Measurements from ENCODE around the gene FOCAD. TPM values are rescaled to one million over a fixed set of nuclear protein-coding genes. Genes with fewer than 3 reads are reported as not detected.

The FOCAD gene
- total RNA-seq, 2 experiments from 2014 or later, result 13.8 to 18.5 TPM

GRCh38 chr9:20788526-20789451, 104.7 kb downstream of the FOCAD start:
- no peak overlapping the region for H3K4me3 ChIP-seq (ENCODE audit: low read depth, low read length, poor library complexity, severe bottlenecking)
- no peaks in the 10 kb centered on the region for H4K20me1 ChIP-seq (ENCODE audit: insufficient read depth, low read length)
- no peaks in the 10 kb centered on the region for H3K9me3 ChIP-seq (ENCODE audit: low read length)
- CTCF ChIA-PET (ENCODE audit: unreplicated experiment), result no interaction called here
- H3K9me2 ChIP-seq (ENCODE audit: insufficient read depth, low read length), result no peaks in the 10 kb centered on the region
- H3K79me2 ChIP-seq (ENCODE audit: insufficient read depth, low read depth, low read length), result no peaks in the 10 kb centered on the region; the same call in 1 of the 2 replicates
- no TSS peak for BruUV-seq (replicated peaks)
- no peaks in the 10 kb centered on the region for H3K36me3 ChIP-seq (ENCODE audit: insufficient read depth, low read length)
- no peak overlapping the region for H3K4me2 ChIP-seq (ENCODE audit: low read length)
- no peak for DNase-seq (ENCODE audit: low spot score)
- POLR2A ChIA-PET, result interaction anchor here (1.4 to 1.9 kb wide), 2 partner anchors 10 to 81 kb away, joined by 3 to 4 read pairs; no protein-coding TSS in a partner anchor
- H3K4me1 ChIP-seq (ENCODE audit: insufficient read depth, low read length, poor library complexity, severe bottlenecking), result no peaks in the 10 kb centered on the region
- H2AFZ ChIP-seq (ENCODE audit: low read length), result no peak overlapping the region
- TF ChIP-seq EZH2phosphoT487 (IDR thresholded peaks at IDR 0.05; ENCODE audit: borderline replicate concordance, low read depth, low read length) (no peak), CTCF (conservative IDR thresholded peaks at IDR 0.05; ENCODE audit: low read length) (no peak)
- H3K27ac ChIP-seq (ENCODE audit: low read depth, low read length, poor library complexity, severe bottlenecking), result no peak overlapping the region
- intact Hi-C loops (cut with micrococcal nuclease; ENCODE audit: unreplicated experiment), result no loop called here

GRCh38 chr9:20790721-20791120, 106.7 kb downstream of the FOCAD start:
- no peaks in the 10 kb centered on the region for H3K4me1 ChIP-seq (ENCODE audit: insufficient read depth, low read length, poor library complexity, severe bottlenecking)
- CTCF ChIA-PET (ENCODE audit: unreplicated experiment), result no interaction called here
- no peak overlapping the region for H3K27ac ChIP-seq (ENCODE audit: low read depth, low read length, poor library complexity, severe bottlenecking)
- no peak overlapping the region for H3K4me3 ChIP-seq (ENCODE audit: low read depth, low read length, poor library complexity, severe bottlenecking)
- H3K4me2 ChIP-seq (ENCODE audit: low read length), result no peak overlapping the region
- TF ChIP-seq EZH2phosphoT487 (IDR thresholded peaks at IDR 0.05; ENCODE audit: borderline replicate concordance, low read depth, low read length) (no peak), CTCF (conservative IDR thresholded peaks at IDR 0.05; ENCODE audit: low read length) (no peak)
- no TSS peak for BruUV-seq (replicated peaks)
- no peaks in the 10 kb centered on the region; the same call in 1 of the 2 replicates for H3K79me2 ChIP-seq (ENCODE audit: insufficient read depth, low read depth, low read length)
- DNase-seq (ENCODE audit: low spot score), result no peak
- no peaks in the 10 kb centered on the region for H4K20me1 ChIP-seq (ENCODE audit: insufficient read depth, low read length)
- H3K36me3 ChIP-seq (ENCODE audit: insufficient read depth, low read length), result no peaks in the 10 kb centered on the region
- intact Hi-C loops (cut with micrococcal nuclease; ENCODE audit: unreplicated experiment), result no loop called here
- H3K9me2 ChIP-seq (ENCODE audit: insufficient read depth, low read length), result no peaks in the 10 kb centered on the region
- POLR2A ChIA-PET, result no interaction called here
- H2AFZ ChIP-seq (ENCODE audit: low read length), result no peak overlapping the region
- H3K9me3 ChIP-seq (ENCODE audit: low read length), result no peaks in the 10 kb centered on the region

GRCh38 chr9:20791682-20792081, 107.6 kb downstream of the FOCAD start:
- DNase-seq (ENCODE audit: low spot score), result no peak
- ChIA-PET CTCF (ENCODE audit: unreplicated experiment) (no interaction called here), POLR2A (no interaction called here)
- Histone ChIP-seq H3K27ac (ENCODE audit: low read depth, low read length, poor library complexity, severe bottlenecking) (no peak overlapping the region), H3K79me2 (ENCODE audit: insufficient read depth, low read depth, low read length) (no peaks in the 10 kb centered on the region), H3K4me2 (ENCODE audit: low read length) (no peak overlapping the region), H3K4me3 (ENCODE audit: low read depth, low read length, poor library complexity, severe bottlenecking) (no peak overlapping the region), H3K9me3 (ENCODE audit: low read length) (no peaks in the 10 kb centered on the region), H3K9me2 (ENCODE audit: insufficient read depth, low read length) (no peaks in the 10 kb centered on the region), H3K4me1 (ENCODE audit: insufficient read depth, low read length, poor library complexity, severe bottlenecking) (no peaks in the 10 kb centered on the region), H4K20me1 (ENCODE audit: insufficient read depth, low read length) (no peaks in the 10 kb centered on the region), H2AFZ (ENCODE audit: low read length) (no peak overlapping the region), H3K36me3 (ENCODE audit: insufficient read depth, low read length) (no peaks in the 10 kb centered on the region)
- BruUV-seq (replicated peaks), result no TSS peak
- intact Hi-C loops (cut with micrococcal nuclease; ENCODE audit: unreplicated experiment), result no loop called here
- no peak for TF ChIP-seq EZH2phosphoT487 (IDR thresholded peaks at IDR 0.05; ENCODE audit: borderline replicate concordance, low read depth, low read length)
- TF ChIP-seq CTCF (conservative IDR thresholded peaks at IDR 0.05; ENCODE audit: low read length), result no peak
